GM18511 (cell line): ENCODE data around the gene CTPS2.
"Not testable (repeated sequence)": the region's sequence is repeated elsewhere in the genome, so short reads cannot be mapped to it uniquely, and the experiment has no call there.

Experiments
- ATAC-seq: cut with Tn5 transposase; IDR thresholded peaks from one replicate; pipeline ENCODE4 v1.9.1; 2021; ENCODE audit warnings: mild to moderate bottlenecking, moderate library complexity; ENCODE audit not compliant: unreplicated experiment

Gene CTPS2

GRCh38 chrX:16658284-16658683 lies 54.2 kb downstream of the CTPS2 start:
- no peak for ATAC-seq

GRCh38 chrX:16654093-16654492 lies 58.4 kb downstream of the CTPS2 start:
- no peak for ATAC-seq

- ATAC-seq: no peak
Measured at GRCh38 chrX:16653424-16653823, 59.0 kb downstream of the CTPS2 start.

GRCh38 chrX:16651391-16652024 lies 61.0 kb downstream of the CTPS2 start:
- no peak for ATAC-seq

- no peak for ATAC-seq
Measured at GRCh38 chrX:16649858-16650257, 62.6 kb downstream of the CTPS2 start, which contains the start of gene S100G. TSS of gene S100G (plus strand) at chrX:16650158. CDS start at chrX:16651007, 849 bp downstream.

GRCh38 chrX:16646366-16647138 lies 65.9 kb downstream of the CTPS2 start:
- ATAC-seq: no peak

GRCh38 chrX:16643176-16643575 lies 69.3 kb downstream of the CTPS2 start:
- ATAC-seq: no peak

GRCh38 chrX:16640823-16641222 lies 71.6 kb downstream of the CTPS2 start:
- no peak for ATAC-seq

- ATAC-seq: no peak
Measured at GRCh38 chrX:16639966-16640365, 72.5 kb downstream of the CTPS2 start.

- no peak for ATAC-seq
Measured at GRCh38 chrX:16638533-16638932, 73.9 kb downstream of the CTPS2 start.

GRCh38 chrX:16635596-16635995 lies 76.9 kb downstream of the CTPS2 start:
- no peak for ATAC-seq

- ATAC-seq: no peak
Measured at GRCh38 chrX:16635040-16635439, 77.4 kb downstream of the CTPS2 start.

GRCh38 chrX:16633754-16634153 lies 78.7 kb downstream of the CTPS2 start:
- no peak for ATAC-seq

- no peak for ATAC-seq
Measured at GRCh38 chrX:16629909-16630308, 82.6 kb downstream of the CTPS2 start.

GRCh38 chrX:16628946-16629595 lies 83.4 kb downstream of the CTPS2 start:
- ATAC-seq: no peak

- ATAC-seq: not testable (repeated sequence)
Measured at GRCh38 chrX:16628511-16628910, 84.0 kb downstream of the CTPS2 start.

- no peak for ATAC-seq
Measured at GRCh38 chrX:16619024-16619423, 93.4 kb downstream of the CTPS2 start.

GRCh38 chrX:16618422-16618821 lies 94.0 kb downstream of the CTPS2 start:
- no peak for ATAC-seq

- no peak for ATAC-seq
Measured at GRCh38 chrX:16617382-16617781, 95.1 kb downstream of the CTPS2 start.

- ATAC-seq: no peak
Measured at GRCh38 chrX:16612257-16612897, 100.1 kb downstream of the CTPS2 start.

GRCh38 chrX:16610654-16611053 lies 101.8 kb downstream of the CTPS2 start:
- ATAC-seq: not testable (repeated sequence)
